Measurements from ENCODE around the gene ARHGAP26.

- TF ChIP-seq CTCF (conservative IDR thresholded peaks at IDR 0.05; ENCODE audit: low read depth, low read length) = no peak
- no peak for TF ChIP-seq POLR2A (IDR thresholded peaks at IDR 0.05; ENCODE audit: low read depth, low read length)
- no peak for TF ChIP-seq BHLHE40 (IDR thresholded peaks at IDR 0.05; ENCODE audit: low read depth, low read length)
- no peak for TF ChIP-seq CEBPB (IDR thresholded peaks at IDR 0.05; ENCODE audit: low read depth, low read length)
- no peak for TF ChIP-seq MAZ (IDR thresholded peaks at IDR 0.05; ENCODE audit: borderline replicate concordance, low read depth, low read length)
- TF ChIP-seq FOS (IDR thresholded peaks at IDR 0.05; ENCODE audit: low read depth, low read length) = 0 out of 2 replicates have a peak, but pooled peaks have one; percentile 9
Observed at GRCh38 chr5:142784401-142784955, 14.3 kb downstream of the ARHGAP26 start.
